HG03196 (cell line): ENCODE data around the gene TMEM217.

Experiments used
- ATAC-seq: cut with Tn5 transposase; IDR thresholded peaks from one replicate; pipeline ENCODE4 v1.9.1; 2021; ENCODE audit not compliant: unreplicated experiment

Gene TMEM217

GRCh38 chr6:37280162-37280887, 22.4 kb upstream of the TMEM217 start:
- ATAC-seq, result no peak

- no peak for ATAC-seq
Measured at GRCh38 chr6:37279366-37280134, 21.6 kb upstream of the TMEM217 start.

- ATAC-seq, result peak; percentile 56
Measured at GRCh38 chr6:37277001-37277409, 19.1 kb upstream of the TMEM217 start.

- ATAC-seq, result no peak
Measured at GRCh38 chr6:37275350-37275749, 17.4 kb upstream of the TMEM217 start.

DNA sequence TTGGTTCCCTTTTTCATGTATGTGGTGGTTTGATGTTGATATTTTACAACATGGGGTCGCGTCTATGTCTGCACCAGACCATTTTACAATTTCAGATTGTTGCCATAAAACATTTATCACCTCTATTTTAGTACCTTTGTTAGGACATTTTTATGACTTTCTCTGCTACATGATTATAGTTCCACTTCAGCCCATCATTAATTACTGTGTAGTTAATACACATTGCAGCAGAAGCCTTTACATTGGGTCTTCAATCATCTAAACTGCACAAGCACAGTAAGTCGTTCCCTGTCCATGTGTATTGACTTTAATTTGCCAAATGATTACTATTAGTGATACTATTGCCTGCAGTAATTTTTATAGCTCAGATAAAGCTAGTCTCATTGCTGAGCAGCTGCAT, 15.7 kb upstream of the TMEM217 start:
- no peak for ATAC-seq

DNA sequence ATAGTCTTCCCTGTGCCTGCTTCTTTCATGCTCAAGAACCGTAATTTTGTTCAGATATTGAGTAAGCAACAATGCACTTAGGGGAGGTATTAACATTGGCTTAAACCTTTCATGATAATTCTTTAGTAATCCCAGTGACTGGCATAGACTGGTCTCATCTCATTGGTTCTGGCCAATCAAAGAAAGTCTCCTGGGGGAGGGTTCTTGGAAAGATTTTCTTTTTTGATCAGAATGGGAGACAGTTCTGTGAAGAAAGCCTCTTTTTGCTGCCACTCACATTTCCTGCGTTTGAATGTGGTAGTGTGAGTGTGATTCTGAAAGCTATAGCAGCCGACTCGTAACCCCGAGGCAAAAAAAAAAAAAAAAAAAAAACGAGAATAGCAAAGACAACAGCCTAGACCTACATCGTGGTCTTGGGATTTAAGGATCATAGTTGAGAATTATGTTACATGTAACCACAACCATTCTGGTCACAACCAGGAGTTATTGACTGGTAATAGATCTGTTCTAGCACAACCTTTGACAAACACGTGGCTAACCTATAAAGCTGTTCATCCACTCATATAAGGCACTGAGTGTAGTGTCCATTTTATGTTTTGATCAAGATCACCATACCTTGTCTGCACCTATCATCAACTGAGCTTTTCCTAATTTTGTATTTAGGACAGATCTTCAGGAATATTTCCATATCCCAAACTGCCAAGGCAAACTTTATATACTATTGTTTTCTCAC, 15.1 kb upstream of the TMEM217 start:
- ATAC-seq, result no peak

DNA sequence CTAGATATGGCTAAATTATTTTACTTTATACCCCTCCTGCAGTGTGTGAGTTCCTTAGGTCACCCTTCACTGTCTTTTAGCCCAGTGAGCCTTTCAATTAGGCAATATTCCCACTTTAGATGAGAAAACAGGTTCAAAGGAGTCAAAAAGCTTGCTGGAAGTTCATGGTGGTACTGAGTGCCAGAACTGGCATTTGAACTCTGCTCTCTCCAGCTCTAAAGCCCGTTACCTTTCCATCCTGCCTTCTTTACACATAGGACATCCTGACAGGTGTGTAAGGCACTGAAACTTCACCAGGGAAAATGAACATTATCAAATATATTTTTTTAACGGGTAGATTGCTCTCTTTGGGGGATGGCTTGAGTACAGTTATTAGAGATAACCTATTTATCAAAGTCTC, 11.2 kb upstream of the TMEM217 start:
- no peak for ATAC-seq

- no peak for ATAC-seq
Measured at GRCh38 chr6:37265860-37266259, 7.9 kb upstream of the TMEM217 start.

- ATAC-seq, result no peak
Measured at GRCh38 chr6:37265001-37265400, 7.1 kb upstream of the TMEM217 start.

DNA sequence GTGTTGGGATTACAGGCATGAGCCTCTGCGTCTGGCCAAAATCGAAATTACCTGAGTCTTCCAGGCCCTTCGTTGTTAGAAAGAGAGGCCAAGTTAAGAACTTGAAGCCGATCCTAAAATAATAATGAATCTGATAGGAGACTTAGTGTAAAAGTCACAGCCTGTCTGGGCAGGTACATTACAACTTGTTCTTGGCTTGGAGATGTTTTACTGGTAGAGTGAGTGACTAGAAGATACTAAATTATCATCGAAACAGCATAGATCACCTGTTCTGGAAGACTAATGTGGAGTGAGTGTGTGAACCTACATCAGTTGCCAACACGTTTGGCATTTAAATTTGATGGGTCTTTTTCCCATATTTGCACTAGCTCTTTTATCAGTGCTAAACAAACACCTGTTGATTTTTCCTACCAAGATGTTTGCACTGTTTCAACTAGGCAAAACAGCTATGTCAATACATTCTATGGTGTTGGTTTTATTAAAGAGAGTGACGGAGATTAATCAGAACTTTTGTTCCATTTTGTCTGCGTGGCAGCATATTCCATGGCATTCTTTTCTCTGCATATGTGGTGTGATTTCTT, 4.6 kb upstream of the TMEM217 start:
- no peak for ATAC-seq

DNA sequence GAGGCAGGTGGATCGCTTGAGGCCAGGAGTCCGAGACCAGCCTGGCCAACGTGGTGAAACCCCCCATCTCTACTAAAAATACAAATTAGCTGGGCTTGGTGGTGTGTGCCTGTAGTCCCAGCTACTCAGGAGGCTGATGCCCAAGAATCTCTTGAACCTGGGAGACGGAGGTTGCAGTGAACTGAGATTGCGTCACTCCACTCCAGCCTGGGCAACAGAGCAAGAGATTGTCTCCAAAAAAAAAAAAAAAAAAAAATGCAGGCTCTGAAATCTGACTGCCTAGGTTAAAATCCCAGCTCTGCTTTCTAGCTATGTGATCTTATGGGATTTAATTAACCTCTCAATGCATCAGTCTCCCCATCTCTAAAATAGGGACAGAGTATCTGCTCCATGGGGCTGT, 3.3 kb upstream of the TMEM217 start:
- no peak for ATAC-seq

DNA sequence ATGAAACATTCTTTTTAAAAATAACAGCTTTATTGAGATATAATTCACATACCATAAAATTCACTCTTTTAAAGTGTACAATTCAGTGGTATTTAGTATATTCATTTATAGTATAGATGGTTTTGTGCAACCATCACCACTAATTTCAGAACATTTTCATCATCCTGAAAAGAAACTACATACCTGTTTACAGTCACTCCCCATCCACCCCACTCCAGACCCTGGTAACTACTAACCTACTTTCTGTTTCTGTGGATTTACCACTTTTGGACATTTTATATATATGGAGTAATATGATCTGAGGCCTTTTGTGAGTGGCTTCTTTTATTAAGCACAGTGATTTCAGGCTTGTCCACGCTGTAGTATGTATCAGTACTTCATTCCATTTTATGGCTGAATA, 2.5 kb upstream of the TMEM217 start:
- no peak for ATAC-seq

GRCh38 chr6:37260040-37260439, 2.1 kb upstream of the TMEM217 start:
- no peak for ATAC-seq

DNA sequence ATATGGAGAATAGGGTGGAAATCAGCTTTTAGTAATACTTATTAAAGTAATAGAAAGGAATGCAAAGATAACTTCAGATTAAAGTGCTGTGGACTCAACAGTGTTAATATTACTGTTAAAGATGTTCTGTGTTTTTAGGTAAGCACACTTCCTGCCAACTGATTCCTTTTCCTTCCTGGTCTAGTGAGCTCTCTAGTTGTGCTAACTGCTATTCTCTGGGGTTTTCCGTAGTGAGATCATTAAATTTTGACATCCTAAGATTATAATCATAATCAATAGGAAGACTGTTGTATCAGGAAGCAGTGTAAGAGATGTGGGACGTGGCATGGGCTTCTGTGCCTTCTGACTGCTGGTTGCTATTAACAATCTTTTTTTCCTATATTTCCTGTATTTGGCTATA, 1.2 kb upstream of the TMEM217 start:
- no peak for ATAC-seq

DNA sequence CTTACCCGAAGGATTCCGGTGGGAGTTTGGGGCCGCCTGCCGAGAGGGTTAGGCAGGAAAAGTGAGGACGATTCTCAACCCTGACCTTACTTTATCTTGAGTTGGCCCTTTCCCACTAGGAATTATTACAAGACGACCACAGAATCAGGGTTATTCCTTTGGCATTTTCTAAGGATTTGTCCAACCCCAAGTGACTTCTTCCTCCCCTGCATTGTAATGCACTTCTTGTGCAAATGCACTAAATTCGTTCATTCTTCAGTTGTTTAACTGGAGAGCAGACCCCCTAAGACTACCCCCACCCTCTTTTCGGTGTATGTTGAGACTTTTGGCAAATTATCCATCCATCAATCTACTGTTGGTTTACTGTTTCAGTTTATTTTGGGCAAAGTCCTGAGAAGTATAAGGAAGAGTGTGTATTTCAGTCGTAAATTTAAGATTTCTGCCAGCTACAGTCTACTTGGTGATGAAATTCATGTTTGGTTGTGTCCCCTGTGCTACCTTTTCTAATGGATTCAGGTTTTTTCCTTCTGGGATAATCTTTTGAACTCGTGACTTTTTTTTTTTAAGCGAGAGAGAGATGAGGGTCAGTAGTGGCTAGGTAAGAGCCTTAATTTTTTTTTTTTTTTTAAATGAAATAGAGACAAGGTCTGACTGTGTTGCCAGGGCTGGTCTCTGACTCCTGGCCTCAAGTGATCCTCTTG, 611 bp upstream of the TMEM217 start:
- no peak for ATAC-seq

GRCh38 chr6:37257320-37257633, 667 bp downstream of the TMEM217 start:
- ATAC-seq, result no peak

DNA sequence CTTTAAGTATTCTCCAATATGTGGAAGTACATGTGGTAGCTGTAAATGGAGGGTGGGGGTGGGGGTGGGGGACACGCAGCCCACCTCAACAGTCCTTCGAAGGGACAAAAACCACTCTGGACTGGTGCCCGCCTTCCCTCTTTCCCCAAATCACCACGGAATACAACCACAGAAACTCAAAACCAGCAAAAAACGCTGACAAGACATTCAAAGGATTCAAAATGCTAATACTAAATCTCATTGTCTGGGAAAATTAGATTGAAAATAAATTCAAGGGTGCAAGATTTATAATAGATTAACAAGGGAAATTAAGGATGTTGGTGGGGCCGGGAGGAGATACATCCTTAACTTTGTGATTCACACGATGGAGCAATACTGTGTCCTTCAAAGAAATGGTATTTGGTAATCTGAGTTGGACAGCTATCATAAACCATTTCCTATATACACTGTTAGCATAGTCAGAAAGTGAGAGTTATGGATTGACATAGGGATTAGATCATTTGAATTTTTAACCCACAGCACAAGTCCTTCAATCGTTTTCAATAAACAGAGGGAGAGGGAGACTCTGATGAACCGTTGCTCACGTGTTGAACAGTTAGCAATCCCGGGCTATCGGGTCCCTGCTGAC, 1.1 kb downstream of the TMEM217 start:
- no peak for ATAC-seq

GRCh38 chr6:37254881-37255280, 3.1 kb downstream of the TMEM217 start:
- ATAC-seq, result no peak

- ATAC-seq, result no peak
Measured at GRCh38 chr6:37253486-37254007, 4.4 kb downstream of the TMEM217 start.

DNA sequence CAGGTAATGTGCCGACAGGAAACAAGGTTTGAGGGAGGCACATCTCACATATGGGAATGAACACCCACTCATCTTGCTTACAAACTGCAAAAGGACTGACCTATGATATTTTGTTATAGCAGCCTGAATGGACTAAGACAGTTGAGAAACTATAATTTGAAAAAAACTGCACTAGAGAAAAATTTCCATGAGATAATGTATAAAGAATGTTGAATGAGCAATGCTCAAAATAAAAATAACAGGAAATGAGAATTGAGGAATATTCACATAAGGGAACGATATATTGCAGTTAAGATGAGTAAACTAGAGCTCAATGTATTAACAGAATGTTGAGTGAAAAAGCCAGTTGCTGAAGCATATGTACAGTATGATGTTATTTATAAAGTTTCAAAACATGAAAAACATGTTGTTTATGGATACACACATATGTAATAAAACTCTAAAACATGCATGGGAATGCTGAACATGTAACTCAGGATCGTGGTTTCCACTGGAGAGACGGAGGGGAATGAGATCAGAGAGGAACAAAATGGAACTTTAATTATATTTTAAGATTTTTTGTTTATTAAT, 6.6 kb downstream of the TMEM217 start:
- ATAC-seq, result no peak
